Endothelial cell of umbilical vein (primary cell): ENCODE measurements around the gene GAB1.

Experiments used
- CTCF ChIP-seq, 2 donors: IDR thresholded peaks; 1 replicate in 1 of 2; 2 replicates in 1 of 2; pipeline ENCODE4 v1.5.1; 2011; ENCODE audit warnings: low read length in 2 of 2, mild to moderate bottlenecking in 2 of 2, moderate library complexity in 2 of 2, control low read depth in 1 of 2, inconsistent platforms in 1 of 2, low read depth in 1 of 2; ENCODE audit not compliant: insufficient read depth in 1 of 2; ENCODE audit errors: extremely low read depth in 1 of 2
- EZH2 ChIP-seq: IDR thresholded peaks from 2 replicates; pipeline ENCODE4 v1.6.1; 2012; ENCODE audit warnings: borderline replicate concordance, low read depth, mild to moderate bottlenecking, moderate library complexity, low read length, inconsistent platforms; ENCODE audit not compliant: severe bottlenecking
- JUN ChIP-seq: IDR thresholded peaks from 2 replicates; pipeline ENCODE4 v1.6.1; 2011; ENCODE audit warnings: borderline replicate concordance, low read depth; ENCODE audit not compliant: insufficient read length, insufficient read depth
- MAX ChIP-seq: IDR thresholded peaks from 2 replicates; pipeline ENCODE4 v1.6.1; 2011; ENCODE audit not compliant: insufficient read depth, insufficient read length
- MYC ChIP-seq: IDR thresholded peaks from one replicate; pipeline ENCODE4 v1.6.1; 2011; ENCODE audit warnings: mild to moderate bottlenecking, low read depth, low read length
- POLR2A ChIP-seq: IDR thresholded peaks from 2 replicates; pipeline ENCODE4 v1.6.1; 2012; ENCODE audit warnings: low read depth, mild to moderate bottlenecking, control low read depth, low read length
- POLR2AphosphoS5 ChIP-seq: IDR thresholded peaks from 2 replicates; pipeline ENCODE4 v1.6.1; 2012; ENCODE audit warnings: low read depth, mild to moderate bottlenecking, control low read depth, low read length, moderate library complexity; ENCODE audit not compliant: insufficient read depth

DNA sequence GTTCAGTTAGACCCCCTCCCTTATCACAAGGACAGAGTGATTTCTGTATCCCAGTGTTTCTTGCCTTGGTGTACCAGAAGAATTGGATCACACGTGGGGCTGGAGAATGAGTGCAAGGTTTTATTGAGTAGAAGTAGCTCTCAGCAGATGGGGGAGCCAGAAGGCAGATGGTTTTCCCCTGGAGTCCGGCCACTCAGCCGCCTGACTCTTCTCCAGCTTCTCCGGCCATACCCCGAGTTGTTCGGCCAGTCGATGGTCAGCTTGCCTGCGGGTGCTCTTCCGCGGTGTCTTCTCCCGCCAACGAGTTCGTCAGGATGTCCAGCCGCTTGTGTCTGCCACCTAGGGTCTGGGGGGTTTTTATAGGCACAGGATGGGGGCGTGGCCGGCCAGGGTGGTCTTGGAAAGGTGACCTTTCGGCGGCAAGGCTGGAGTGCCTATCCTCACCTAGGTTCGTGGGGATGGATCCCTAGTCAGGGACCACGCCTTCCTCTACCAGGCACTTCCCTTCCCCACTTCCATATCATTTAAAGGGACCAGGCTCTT lies 14.5 kb downstream of the GAB1 start:
- TF ChIP-seq POLR2A (no peak), CTCF (IDR thresholded peaks at IDR 0.05; ENCODE audit: extremely low read depth in 1 of 2, insufficient read depth in 1 of 2, low read depth in 1 of 2, low read length in 2 of 2) (no peak), EZH2 (no peak), MAX (no peak), MYC (no peak), JUN (no peak), POLR2AphosphoS5 (no peak)
